NOMO-1 treated with dmso at 0.1 percent for 144 hours (cell line): Measurements from ENCODE around the gene C3orf20.
"Not testable (repeated sequence)": the region's sequence is repeated elsewhere in the genome, so short reads cannot be mapped to it uniquely, and the experiment has no call there.

ENCODE experiments used
- DNase-seq: peaks from one replicate; lab custom pipeline; 2025; ENCODE audit not compliant: unreplicated experiment; lab: John Stamatoyannopoulos, UW

The C3orf20 gene

DNA sequence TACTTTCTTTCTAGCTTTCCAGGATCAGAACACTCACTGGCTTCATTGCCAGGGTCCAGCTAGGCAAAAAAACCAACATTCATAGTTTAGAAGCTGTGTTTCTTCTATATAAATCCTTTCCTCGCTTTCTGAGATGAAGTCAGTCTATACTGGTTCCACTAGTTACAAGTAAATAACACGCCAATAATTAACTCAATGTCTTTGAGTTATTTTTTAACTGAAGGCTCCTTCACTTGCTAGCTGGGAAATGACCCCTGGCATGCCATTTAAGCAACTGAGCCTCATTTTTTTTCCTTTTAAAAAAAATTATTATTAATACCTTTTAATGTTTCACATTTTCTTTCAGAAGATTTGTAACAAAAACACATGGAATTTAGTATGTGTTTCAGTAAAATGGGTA is 25.5 kb upstream of the C3orf20 start:
- no peak for DNase-seq

- DNase-seq, result no peak
Observed at GRCh38 chr3:14650193-14650592, 24.7 kb upstream of the C3orf20 start.

GRCh38 chr3:14651440-14652251 is 23.3 kb upstream of the C3orf20 start, which contains the start of gene CCDC174:
Gene CCDC174 (plus strand): TSS chr3:14651762. CDS start chr3:14651837, 75 bp downstream.
- peak; percentile 99 for DNase-seq

DNA sequence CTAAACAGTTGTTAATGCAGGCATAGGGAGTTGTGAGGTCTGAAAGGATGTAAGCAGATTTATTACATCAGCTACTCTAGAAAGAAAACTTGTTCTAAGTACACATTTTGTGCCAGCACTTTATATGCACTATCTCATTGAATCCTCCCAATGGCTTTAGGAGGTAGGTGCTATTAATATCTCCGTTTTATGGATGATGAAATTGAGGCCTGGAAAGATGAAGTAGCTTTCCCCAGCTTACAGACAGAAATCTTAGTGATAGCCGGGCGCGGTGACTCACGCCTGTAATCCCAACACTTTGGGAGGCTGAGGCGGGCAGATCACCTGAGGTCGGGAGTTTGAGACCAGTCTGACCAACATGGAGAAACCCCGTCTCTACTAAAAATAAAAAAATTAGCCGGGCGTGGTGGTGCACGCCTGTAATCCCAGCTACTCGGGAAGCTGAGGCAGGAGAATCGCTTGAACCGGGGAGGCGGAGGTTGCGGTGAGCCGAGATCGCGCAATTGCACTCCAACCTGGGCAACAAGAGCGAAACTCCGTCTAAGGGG is 22.5 kb upstream of the C3orf20 start:
- DNase-seq, result not testable (repeated sequence)

DNA sequence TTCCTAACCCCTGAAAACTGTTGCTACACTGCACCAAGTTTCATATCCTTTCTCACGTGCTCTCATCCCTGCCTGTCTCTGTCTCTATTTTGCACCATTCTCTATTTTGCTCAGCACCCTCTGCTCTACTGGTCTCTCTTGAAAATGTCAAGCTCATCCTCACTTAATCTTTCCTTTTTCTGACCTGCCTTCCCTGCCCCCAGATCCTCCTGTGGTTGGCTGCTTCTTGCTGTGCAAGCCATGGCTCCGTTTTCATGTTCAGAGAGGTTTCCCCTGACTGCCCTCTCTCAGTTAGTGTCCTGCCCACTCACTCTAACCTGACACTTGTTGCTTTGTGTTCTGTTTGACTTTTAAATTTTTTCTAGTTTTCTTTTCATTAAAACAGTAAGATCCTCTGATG is 17.4 kb upstream of the C3orf20 start:
- no peak for DNase-seq

DNA sequence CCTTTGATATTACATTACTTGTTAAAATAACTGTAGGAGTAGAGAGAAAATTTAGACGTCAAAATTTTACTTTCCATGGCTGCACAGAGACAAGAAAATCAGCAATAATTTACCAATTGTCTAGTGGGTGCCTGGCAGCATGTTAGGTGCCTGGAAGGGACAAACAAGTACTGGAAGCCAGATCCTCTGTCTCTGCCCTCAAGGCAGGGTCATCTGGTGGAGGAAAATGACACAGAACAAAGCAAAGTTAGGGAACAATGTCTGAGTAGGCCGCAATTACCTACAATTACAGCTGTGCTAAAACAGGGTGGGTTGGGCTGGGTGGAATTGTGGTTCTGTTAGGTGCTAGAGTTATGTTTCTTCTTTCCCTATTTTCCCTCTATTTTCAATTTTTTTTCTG is 16.0 kb upstream of the C3orf20 start:
- no peak for DNase-seq

DNA sequence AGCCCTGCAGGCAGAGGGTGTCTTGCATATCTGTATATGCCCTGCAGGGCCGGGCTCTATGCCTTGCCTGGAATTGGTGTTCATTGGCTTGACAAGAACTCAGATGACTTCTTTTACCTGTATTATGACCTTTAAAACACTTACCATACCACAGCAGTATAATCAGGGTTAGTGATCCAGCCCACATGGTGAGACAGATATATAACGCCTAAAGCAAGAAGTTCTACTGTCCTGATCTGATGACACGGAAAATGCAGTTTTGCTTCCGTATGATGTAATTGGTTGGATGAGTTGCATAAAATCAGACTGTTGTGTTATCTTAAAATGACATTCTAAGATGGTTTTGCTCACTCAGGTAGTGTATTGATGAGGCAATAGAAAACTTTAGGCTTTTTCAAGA is 14.0 kb upstream of the C3orf20 start:
- no peak for DNase-seq

GRCh38 chr3:14663396-14664135 is 11.4 kb upstream of the C3orf20 start:
- DNase-seq, result no peak

DNA sequence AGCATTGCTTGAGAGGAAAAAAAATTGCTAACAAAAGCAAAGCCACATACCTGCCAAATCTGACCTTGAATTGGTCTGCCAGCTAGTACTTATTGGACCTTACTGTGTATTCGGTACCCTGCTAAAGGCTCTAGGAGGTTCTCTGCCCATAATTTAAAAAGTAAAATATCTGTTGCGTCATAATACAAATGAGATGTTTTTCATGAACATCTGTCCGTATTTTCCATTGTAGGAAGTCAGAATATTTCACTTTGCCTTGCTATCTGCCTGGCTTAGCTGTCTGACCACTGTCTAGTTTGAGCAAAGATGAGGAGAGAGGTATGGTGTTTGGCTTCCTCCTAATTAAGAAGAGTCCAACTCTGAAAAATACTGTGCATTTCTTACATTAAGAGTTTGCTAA is 10.8 kb upstream of the C3orf20 start:
- no peak for DNase-seq

DNA sequence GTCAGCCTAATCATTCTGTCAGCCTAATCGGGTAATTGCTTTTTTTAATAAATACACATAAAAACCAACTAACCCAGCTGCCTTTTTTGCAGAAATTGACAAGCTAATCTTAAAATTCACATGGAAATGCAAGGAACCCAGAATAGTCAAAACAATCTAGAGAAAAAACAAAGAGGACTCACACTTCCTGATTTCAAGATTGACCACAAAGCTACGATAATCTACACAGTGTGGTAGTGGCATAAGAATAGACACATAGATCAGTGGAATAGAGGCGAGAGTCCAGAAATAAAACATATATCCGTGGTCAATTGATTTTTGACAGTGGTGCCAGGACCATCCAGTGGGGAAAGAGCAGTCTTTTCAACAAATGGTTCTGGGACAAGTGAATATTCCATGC is 2.4 kb upstream of the C3orf20 start:
- DNase-seq, result no peak

- no peak for DNase-seq
Observed at GRCh38 chr3:14676881-14677280, 1.9 kb downstream of the C3orf20 start.

GRCh38 chr3:14678015-14678503 is 3.1 kb downstream of the C3orf20 start:
- no peak for DNase-seq

DNA sequence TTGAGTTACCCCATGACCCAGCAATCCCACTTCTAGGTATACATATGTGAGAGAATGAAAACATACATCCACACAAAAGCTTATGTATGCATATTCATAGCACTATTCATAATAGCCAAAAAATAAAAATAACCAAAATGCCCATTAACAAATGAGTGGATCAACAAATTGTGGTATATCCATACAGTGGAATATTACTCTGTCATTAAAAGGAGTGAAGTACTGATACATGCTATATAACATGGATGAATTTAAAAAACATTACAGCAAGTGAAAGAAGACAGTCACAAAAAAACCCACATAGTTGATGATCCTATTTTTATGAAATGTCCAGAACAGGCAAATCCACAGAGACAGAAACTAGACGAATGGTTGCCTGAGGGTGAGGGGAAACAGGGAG is 5.2 kb downstream of the C3orf20 start:
- no peak for DNase-seq

DNA sequence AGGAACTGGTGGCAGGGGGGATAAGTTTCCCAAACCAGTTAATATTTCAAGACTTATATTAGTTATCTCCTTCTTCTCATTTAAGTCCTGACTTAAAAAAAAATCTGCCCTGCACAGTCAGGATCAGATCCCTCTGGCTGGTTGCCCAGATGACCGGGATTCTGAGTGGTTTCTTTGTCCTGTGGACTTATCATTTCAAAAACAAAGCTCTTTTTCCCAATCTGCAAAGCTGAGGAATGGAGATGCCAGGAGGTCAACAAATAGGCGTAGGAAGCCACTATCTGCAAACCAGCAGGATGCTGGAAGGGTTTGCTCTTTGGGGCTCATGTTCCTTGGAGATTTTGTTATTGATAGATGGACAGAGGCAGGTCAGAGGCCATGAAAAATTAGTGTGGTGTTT is 5.8 kb downstream of the C3orf20 start:
- DNase-seq, result no peak

DNA sequence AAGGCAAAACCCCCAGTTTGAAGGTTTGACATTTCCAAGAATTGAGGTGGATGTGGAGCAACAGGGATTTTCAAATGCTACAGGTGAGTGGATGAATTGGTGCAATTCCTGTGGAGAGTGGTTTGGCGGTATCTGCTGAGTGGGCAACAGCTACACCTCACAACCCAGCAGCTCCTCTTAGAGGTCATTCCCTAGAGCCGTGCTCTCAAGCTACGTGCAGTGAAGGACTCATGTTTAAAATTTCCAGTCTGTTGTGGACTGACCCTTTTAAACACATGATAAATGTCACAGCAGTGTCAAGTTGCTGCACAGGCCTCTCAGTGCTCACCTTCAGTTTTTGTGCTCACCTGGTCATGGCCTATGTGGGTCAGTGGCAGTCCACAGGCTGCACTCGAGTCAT is 9.5 kb downstream of the C3orf20 start:
- DNase-seq, result no peak

GRCh38 chr3:14685179-14685578 is 10.2 kb downstream of the C3orf20 start:
- peak; percentile 49 for DNase-seq

- DNase-seq, result no peak
Observed at GRCh38 chr3:14687360-14687759, 12.4 kb downstream of the C3orf20 start.

DNA sequence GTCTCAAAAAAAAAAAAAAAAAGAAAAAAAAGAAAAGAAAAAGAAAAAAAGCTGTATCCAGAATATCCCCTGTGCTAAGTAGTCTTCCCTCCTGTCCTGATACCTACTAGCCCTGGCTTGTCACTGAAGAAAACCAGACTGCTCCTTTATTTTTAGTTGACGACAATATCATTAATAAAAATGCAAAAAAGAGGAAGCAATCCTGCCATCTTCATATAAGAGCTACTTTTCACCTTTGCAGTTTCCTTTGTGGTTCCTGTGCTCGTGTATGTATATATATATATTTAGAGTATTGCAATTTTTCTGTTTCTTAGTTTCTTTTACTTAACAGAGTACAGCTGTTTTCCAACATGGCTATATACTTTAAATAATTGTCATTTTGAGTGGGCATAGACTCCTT is 13.6 kb downstream of the C3orf20 start:
- DNase-seq, result no peak

DNA sequence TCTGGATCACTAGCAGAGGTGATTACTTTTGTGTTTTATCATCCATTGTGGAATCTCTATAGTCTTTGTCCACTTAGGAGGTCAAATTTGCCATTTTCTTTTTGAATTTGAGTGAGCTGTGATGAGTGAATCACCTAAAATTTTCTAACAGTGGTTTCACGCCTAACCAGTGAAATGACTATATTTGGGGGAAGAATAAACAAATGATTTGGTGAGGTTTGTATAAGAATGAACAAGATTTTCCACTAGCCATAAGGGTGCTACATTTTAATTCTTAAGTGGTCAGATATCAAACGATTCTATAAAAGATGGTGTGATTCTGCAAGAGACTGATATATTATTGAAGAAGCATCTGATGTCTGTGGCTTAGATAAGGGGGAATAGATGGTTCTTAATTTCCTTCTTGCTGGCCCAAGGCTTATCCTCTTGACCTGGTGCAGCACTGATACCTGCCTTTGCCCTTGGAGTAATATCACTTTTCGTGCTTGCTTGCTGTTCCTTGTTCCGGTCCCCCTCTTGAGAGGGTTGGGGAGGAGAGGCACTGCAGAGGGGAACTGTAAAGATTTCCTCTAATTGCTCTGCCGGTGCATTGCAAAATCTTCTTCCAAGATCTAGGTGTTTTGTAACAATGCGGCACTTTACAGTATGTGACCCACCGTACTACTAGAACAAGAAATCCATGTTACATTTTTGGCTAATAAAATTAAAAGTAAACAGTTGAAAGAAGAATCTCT is 14.5 kb downstream of the C3orf20 start:
- peak; percentile 46 for DNase-seq

DNA sequence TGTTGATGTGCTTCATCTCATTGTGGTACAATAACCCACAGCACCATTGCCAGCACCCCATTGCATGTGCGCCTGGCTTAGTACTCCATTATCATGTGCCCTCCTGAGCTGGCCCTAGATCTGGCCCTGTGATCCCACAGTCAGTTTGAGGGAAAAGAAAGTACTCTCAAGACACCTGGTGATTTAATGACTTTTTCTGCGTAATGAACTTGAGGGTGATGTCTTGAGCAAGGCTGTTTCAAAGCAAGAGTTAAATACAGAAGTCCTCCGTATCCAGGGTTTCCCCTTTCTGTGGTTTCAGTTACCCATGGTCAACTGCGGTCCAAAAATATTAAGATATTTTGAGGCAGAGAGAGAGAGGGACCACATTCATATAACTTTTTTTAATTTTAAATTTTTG is 16.3 kb downstream of the C3orf20 start:
- peak; percentile 66 for DNase-seq

GRCh38 chr3:14691719-14692118 is 16.8 kb downstream of the C3orf20 start:
- DNase-seq, result no peak
